GM18508 (cell line): ENCODE results near the gene PTPRS.

Experiments used
- ATAC-seq: cut with Tn5 transposase; IDR thresholded peaks from one replicate; pipeline ENCODE4 v1.9.1; 2021; ENCODE audit warnings: moderate number of reproducible peaks; ENCODE audit not compliant: insufficient read depth, unreplicated experiment

PTPRS gene

DNA sequence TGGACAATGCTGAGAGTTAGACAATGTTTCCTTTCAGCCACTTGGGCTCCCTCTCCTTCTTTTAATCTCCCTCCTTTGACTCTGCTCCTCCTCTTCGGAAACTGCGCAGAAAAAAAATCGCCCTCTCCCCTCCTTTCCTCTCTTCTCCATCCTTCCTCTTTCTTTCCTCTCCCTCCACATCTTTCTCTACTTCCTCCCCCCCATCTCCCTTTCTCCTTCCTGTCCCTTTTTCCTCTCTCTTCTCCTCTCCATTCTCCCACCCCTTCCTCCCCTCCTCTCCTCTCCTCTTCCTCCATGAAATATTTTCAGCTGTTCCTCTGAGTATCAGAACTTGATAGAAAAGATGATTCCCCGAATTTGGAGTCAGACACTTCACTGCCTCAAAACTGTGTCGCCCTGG is 15.1 kb upstream of the PTPRS start:
- ATAC-seq = no peak

DNA sequence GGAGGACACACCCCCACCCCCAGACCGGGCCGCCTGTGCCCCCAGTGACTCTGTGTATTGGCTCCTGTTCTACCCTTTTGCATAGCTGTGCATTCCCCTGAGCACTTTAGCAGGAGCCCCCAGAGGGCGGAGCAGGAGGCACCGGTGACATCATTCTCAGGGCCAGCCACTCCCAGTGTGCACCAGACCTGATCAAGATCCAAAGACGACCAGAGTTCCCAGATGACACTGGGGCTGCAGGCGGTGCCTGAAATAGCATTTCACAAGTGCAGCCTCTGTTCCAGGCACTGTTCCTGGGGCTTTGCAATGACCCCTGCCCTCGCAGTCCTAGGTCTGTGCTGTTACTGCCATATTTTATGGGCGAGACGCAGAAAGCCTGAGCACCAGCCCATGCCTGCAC is 14.5 kb upstream of the PTPRS start:
- ATAC-seq = no peak

DNA sequence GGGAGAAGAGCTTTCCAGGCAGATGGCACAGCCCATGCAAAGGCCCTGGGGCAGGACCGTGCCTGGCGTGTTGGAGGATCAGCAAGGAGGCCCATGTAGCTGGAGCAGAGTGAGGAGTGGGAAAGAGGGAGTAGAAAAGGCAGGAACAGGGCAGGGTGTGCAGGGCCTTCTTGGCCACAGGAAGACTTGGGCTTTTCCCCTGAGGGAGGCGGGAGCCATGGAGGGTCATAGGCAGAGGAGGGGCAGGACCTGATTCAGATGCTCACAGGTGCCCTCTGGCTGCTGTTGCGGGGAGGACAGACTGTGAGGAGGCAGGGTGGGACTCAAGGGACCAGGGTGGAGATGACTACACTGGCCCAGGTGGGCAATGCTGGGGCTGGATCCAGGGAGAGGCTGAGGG is 13.8 kb upstream of the PTPRS start:
- no peak for ATAC-seq

DNA sequence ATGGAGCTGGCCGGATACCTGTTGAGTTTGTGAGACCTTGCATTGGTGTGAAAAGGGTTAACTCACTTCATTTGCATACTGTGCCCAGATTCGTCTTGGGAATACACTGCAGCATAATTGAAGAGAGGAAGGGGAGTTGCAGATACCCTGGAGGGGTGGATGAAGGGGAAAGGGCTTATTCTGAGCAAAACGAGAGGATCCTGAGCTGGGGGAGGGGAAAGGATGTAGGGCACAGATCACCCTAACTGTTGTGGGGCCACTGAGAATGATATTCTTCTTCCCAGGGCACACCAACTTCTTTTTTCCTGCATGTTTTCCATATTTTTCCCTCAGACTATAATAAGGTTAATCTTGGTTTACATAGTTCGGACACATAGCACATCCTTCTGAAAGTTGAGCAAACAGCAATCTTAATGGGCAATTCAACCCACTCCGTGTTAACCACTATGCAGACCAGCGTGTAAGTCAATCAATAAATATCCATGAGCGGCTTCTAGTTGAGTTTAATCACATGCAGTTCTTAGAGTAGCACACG is 11.7 kb upstream of the PTPRS start:
- ATAC-seq = no peak

DNA sequence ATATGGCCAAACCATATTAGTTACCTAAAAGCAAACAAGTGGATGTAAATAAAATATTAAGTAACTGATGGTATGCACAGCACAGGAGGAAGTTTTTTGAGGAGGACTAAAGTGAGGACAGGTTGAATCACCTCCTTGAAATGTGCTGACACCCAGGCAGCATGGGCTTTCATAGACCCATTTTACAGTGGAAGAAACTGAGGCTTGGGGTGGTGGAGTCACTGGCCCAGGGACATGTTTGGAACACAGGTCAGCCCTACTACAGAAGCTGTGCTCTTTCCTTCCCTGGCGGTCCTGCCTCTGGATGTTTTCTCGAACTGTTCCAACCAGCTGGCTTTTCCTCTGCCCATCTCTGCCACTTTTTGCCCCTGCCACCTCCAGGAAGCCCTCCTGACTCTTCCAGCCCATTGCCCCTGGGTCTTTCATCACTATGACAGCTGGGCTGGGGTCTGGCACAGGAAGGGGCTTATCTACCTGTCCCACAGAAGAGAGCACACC is 11.2 kb upstream of the PTPRS start:
- ATAC-seq = no peak

DNA sequence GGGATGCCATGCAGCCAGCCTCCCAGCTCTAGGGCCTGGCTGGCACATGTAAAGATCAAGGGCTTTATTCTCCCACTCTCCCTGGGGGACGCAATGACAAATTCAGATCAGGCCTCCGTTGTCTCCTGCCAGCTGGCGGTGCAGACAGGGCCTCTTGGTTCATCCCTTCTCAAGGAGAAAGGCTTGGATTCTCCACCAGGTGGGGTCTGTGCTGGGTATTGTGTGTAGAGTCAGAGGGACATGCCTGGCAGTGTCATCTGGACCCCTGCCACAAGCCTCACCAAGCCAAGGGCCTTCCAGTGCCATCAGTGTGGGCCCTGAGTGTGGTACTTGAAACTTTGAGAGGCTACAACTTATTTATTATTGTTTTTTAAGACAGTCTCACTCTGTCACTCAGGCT is 8.4 kb upstream of the PTPRS start:
- no peak for ATAC-seq

DNA sequence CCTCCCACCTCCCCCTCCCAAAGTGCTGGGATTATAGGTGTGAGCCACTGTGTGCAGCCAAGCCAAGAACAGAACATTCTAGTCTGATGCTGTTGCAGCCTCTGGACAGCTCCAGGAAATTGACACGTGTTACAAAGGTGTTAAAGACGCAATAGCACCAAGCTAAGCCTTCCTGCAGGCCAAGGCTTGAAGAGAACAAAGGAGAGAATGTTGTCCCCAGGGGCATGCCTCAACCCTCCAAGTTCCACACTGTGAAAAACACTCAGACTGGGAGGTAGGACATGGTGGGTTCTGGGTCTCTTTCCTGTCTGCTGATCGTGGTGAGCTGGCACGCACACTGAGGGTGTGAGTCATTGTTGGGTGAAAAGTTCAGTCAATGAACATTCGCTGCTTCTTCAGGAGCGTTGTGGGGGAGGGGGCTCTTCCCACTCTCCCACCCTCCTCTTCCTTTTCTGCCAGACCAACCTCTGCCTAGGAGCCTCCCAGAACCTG is 5.3 kb upstream of the PTPRS start:
- ATAC-seq = no peak

DNA sequence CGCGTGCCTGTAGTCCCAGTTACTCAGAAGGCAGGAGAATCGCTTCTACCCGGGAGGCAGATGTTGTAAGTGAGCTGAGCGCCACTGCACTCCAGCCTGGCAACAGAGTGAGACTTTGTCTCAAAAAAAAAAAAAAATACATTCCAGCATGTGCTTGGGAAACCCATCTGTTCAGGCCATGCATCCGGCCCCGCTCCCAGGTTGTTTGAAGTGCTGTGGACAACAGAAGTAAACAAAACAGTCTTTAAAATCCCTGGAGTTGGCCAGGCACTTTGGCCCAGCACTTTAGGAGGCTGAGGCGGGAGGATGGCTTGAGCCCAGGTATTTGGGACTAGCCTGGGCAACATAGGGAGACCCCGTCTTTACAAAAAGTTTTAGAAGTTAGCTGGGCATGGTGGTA is 3.2 kb upstream of the PTPRS start:
- no peak for ATAC-seq

DNA sequence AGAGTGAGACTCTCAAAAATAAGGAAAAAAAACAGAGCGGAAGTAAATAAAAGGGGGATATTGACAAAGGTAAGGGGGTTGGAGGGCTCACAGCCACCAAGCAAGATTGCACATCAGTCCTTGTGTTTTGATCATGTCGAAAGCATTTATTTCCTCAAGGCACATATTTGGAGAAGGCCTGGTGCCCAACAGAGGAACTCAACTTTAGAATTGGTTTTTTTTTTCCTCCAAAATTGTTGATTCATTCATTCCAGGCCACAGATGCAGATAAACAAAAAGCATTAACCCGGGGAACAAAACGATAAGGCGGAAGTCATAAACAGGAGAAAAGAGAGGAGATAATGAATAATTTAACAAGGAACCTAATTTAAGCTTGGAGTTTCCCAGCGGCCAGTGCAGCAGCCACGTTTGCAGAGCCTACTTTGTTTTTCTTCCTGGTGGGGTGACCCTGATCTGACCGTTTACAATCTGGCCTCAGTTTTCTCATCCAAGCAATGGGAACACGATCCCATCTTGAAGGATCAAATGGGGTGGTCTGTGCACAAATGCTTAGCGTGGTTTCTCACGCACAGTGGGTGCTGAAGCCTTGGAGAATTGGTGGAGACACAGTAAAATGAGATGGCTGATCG is 2.1 kb upstream of the PTPRS start:
- no peak for ATAC-seq

DNA sequence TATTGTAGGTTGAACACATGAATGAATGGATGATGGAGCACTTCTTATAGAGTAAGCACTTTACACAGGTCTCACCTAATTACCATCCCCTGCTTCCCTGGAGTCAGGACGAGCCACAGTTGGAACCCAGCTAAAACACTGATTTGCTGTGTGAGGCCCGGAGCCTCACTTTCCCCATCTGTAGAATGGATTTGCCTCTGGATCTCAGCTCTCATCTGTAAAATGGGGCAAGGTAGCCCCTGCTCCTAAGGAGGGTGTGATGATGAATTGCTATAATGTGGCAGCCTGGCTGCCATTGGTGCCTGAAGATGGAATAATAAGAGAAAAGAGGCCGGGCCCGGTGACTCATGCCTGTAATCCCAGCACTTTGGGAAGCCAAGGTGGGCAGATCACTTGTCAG is 1.4 kb upstream of the PTPRS start:
- no peak for ATAC-seq

DNA sequence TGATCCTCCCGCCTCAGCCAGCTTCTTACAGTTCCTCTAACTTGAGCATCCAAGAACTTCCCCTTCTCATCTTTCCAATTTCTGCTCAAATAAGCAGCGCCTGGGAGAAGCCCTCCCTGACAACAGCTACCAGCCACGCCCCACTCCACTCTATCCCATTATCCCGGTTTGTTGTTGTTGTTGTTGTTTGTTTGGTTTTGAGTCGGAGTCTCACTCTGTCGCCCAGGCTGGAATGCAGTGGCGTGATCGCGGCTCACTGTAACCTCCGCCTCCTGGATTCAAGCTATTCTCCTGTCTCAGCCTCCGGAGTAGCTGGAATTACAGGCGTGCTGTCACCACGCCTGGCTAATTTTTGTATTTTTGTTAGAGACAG is 822 bp upstream of the PTPRS start:
- no peak for ATAC-seq

DNA sequence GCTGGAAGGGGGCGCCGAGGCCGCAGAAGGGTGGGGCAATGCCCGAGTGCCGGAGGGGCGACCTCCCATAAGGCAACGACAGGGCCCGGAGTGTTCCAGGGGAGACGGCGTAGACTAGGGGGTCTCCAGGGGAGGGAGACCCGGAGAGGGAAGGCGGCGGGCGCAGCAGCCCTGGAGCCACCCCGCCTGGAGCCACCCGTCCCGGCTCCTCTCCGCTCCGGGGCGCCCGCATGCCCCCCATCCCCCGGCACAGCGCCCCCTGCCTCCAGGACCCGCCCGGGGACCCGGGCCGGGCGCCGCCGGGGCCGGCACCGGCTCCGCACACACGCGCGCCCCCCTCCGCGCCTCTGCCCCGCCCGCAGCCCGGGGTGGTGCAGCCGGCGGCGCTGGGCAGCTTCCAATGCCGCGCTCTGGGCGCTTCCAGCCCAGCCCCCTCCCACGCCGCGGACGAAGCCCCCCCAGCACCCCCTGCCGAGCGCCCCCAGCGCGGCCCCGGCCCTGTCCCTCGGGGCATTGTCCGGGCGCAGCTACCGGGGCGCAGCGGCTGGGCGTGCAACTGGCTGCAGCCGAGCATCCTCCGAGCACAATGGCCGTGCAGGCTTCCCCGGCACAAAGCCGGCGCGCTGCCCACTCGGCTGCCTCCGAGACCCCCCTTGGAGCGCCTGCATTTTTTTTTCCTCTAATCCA is 519 bp downstream of the PTPRS start:
- no peak for ATAC-seq

DNA sequence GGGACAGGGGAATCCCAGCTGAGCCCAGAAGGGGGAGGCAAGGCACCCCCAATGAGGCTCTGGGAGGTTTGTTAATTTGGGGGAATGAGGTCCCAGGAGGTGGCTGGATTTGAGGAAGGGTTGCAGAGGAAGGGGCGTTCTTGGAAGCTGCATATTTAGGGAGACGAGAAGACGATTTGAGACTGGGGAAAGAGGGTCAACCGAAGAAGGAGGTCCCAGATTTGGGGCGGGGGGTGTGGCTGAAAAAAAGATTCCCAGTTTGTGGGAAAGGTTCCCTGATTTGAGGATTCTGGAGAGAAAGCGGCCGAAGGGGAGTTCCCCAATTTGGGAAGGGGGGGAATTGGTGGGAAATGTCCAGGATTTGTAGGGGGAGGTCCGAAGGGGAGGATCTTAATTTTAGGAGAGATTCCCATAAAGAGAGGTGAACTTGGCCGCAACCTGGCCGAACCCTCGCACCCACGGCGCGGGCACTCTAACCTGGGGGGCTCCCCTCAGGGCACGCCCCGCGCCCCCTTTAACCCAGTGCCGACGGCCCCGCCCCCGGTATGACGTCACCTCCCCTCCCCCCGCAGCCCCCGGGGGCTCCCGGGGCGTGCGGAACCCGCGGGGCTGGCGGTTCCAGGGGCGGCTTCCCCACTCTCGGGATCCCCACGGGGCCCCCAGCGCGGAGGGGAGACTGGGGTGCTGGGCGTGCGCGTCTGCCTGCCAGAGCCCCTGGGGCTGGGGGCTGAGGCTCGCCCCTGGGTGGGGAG is 1.2 kb downstream of the PTPRS start:
- no peak for ATAC-seq

DNA sequence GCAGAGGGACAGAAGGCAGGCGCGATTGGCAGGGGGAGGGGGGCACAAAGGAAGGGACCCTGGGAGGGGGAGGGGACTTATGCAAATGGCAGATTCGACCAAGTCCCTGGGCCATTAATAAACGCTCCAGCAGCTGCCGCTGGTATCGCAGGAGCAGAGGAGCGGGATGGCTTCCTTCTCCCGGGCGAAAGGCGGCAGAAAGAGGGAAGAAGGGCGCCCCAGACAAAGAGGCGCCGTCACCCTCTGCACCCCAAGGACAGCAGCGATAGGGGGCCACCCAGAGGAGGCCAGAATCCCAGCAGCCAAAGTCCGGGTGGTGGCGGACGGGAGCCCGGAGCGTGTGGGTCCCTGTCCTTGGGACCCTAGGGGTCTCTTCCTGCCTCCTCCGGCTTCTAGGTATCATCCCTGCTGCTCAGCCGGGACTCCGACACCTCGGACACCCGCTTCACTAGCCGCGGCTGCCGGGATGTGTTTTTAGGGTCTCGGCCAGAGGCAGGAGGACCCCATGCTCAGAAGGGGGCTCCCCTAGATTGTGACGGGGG is 1.9 kb downstream of the PTPRS start:
- ATAC-seq = no peak

DNA sequence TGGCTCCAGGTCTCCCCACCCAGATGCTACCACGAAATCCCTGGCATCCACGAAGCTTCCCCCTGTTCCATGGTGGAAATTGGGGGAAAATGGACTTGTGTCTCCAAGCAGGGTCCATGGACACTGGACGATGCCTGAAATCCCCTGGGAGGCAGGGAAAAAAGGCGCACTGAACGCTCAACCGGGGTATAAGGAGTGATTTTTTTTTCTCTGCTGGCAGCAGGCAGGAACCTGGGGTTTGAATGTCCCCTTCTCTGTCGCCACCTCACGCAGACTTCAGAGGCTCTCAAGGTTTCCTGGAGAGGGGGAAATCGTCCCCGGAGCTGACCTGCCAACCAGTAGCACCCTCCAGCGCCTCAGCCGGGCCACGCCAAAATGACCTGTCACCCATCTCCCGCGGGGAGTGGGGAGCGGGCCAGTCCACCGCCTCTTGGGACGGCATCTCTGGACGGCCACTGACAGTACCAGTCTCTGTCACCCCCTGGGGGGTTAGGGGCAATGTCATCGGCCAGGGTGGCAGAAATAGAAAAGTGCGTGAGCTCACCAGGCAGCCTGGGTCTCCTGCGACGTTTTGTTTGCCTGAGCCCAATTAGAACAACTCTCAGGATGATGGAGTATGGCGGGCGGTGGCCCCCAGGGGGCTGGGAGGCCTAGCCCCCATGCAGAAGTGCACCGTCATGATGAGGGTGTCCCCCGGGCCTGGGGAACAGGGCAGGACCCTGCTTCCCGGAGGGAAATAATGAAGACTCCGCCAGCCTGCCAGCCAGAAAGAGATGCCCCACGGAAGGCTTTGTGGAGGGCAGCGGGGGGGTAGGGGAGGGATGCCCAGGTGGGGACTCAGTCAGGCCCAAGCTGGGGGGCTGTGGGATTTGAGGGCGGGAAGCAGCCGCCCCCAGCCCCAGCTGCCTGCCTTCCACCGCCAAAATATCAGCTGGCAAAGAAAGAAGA is 2.6 kb downstream of the PTPRS start:
- ATAC-seq = no peak

DNA sequence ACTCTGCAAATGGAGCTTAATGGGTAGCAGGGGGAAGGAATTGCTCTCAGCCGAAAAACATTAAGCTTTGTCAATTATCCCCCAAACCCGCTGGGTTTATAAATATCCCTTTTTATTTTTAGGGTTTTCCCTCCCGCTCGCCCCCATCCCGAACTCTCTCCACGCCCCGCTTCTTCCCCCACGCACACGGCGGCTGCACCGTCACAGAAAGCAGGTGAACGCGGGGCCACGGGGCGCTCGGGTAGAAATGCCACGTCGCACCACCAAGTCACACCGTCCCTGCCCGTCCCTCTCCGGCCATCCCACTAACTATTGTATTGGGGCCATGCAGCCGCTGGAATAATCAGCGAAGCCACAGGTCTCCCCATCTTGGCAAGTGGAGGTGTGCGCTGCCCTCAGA is 3.5 kb downstream of the PTPRS start:
- ATAC-seq = no peak

DNA sequence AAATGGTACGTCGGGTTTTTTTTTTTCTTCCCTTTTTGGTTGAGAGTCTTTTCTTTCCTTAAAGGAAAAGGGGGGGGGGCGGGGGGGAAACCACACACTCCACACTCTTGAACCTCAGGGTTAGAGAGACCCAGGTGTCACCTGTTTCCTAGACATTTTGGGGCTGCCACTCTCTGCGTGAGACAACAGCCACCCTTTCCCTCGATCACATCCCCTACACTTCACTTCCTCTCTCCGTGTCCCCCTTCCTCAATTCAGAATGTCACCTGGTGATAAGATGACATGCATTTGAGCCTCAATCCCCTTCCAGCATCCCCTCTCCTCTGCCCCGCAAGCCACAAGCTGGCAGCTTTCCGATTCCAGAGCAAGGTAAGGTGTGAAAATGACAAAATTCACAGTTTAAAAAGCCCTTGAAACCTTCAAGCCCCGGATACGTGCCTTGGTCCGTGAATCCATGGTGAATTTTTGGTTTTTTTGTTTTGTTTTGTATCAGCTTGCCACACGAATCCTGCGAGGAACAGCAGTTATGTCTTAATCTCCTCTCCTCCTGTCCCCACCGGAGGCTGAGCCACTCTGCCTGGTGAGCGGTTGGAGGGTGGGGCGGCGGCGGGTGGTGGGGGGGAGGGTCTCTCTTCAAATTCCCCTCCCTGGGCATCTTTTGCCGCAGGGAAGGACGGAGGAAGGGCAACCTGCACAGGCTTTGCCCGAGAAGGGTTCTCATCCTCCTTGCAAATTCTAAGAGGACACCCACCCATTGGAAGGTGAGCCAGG is 4.2 kb downstream of the PTPRS start:
- no peak for ATAC-seq

DNA sequence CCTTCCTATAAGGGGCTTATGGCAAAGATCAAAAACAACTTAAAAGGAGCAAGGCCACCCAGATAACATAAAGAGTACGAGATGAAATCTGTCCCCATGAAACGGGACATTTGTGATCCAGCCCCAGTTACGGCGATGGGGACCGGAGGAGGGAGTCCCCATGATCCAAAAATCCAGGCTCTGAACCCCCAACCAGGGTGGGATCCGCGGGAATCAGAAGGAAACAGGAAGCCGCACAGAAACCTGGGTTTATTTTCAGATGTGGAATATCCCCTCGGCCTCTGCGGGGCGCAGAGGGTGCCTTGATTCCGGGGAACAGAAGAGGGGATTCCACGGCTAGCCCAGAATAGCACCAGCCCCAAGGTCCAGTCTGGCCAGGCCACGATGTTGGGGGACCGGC is 5.0 kb downstream of the PTPRS start:
- ATAC-seq = no peak
